ENCODE results near the gene POC1A. TPM values are rescaled to one million over a fixed set of nuclear protein-coding genes. Genes with fewer than 3 reads are reported as not detected.

POC1A gene
- total RNA-seq, 1 experiment from 2014 or later, result 29.0 TPM

GRCh38 chr3:52124766-52125165 is 29.5 kb downstream of the POC1A start:
- Histone ChIP-seq H2BK20ac (ENCODE audit: low read depth, low read length, poor library complexity, severe bottlenecking) (no peak overlapping the region), H3K23me2 (ENCODE audit: insufficient read length, low read depth, low read length, poor library complexity, severe bottlenecking) (no peaks in the 10 kb centered on the region), H3K27me3 (ENCODE audit: insufficient read depth, low read length) (no peaks in the 10 kb centered on the region), H2AFZ (ENCODE audit: low read length) (no peak overlapping the region), H4K91ac (ENCODE audit: insufficient read length, low read depth, low read length) (no peak overlapping the region), H3K4ac (ENCODE audit: low read depth, low read length) (no peak overlapping the region), H3K56ac (ENCODE audit: insufficient read length, low read depth, low read length) (no peak overlapping the region), H3K79me2 (ENCODE audit: insufficient read depth, low read length) (no peaks in the 10 kb centered on the region), H2AK5ac (ENCODE audit: insufficient read length, low read length) (no peak overlapping the region), H3K4me1 (ENCODE audit: insufficient read depth, low read length) (no peaks in the 10 kb centered on the region), H3K79me1 (ENCODE audit: insufficient read depth, low read depth, low read length, poor library complexity, severe bottlenecking) (no peaks in the 10 kb centered on the region), H2BK5ac (ENCODE audit: insufficient read length, low read length) (no peak overlapping the region), H3T11ph (ENCODE audit: low read length) (no peak overlapping the region), H3K9ac (ENCODE audit: extremely low read depth, insufficient read length, low read length) (no peak overlapping the region), H3K9me3 (ENCODE audit: control insufficient read depth, low read depth, low read length) (no peaks in the 10 kb centered on the region), H3K4me2 (ENCODE audit: insufficient read depth, insufficient read length, low read length) (no peak overlapping the region), H2BK120ac (ENCODE audit: low read depth, low read length, poor library complexity, severe bottlenecking) (no peak overlapping the region), H4K5ac (ENCODE audit: insufficient read length, low read depth, low read length) (no peak overlapping the region), H2BK15ac (ENCODE audit: low read depth, low read length) (no peak overlapping the region), H3K14ac (ENCODE audit: insufficient read depth, low read length) (no peak overlapping the region), H4K8ac (replicated peaks; ENCODE audit: insufficient read length, low read depth, low read length) (no peak overlapping the region), H4K20me1 (ENCODE audit: control insufficient read depth, insufficient read depth, insufficient read length) (no peaks in the 10 kb centered on the region), H2BK12ac (ENCODE audit: insufficient read length, low read depth, low read length) (no peak overlapping the region), H3K23ac (ENCODE audit: insufficient read length, low read depth, low read length) (no peak overlapping the region), H3K27ac (ENCODE audit: insufficient read length, low read depth, low read length) (no peak overlapping the region), H3K18ac (ENCODE audit: insufficient read length, low read depth, low read length) (no peak overlapping the region)
- Mint-ChIP-seq H3K4me1 (peaks cover 0 to 3% of the 10 kb centered on the region in 2 experiments; a peak in 2 of 4 replicates), H3K27me3 (ENCODE audit: low read depth) (no peaks in the 10 kb centered on the region), H3K4me3 (no peak overlapping the region), H3K9me3 (no peaks in the 10 kb centered on the region), H3K36me3 (ENCODE audit: insufficient read depth in 1 of 3, low read depth in 3 of 3) (peaks cover 22 to 68% (median 67%) of the 10 kb centered on the region in 3 experiments; a peak in 6 of 7 replicates), H3K27ac (0 out of 7 replicates have a peak overlapping the region, but pooled peaks of 1 of the 3 experiments have one; percentile 12)
- no peak for DNase-seq
- WGBS (ENCODE audit: extremely low coverage, insufficient read length, low lambda C conversion rate), result no CpG with 5 or more reads among the region's 8 CpGs
- TF ChIP-seq CTCF (conservative IDR thresholded peaks at IDR 0.05), result no peak

Data from H9 (cell line).